A549 (cell line): ENCODE data around the gene CLEC2B. TPM values are rescaled to one million over a fixed set of nuclear protein-coding genes. Genes with fewer than 3 reads are reported as not detected.

Experiments used
- ATAC-seq, 2 experiments: fragments of 200-7000 bp in 1 of 2; fragments of >200 bp in 1 of 2; cut with Nextera tagmentation in 1 of 2; cut with Tn5 transposase in 1 of 2; 3 replicates each; pipeline versions ENCODE4 v1.8.0 to v1.9.1; 2018 to 2020; ENCODE audit warnings: mild to moderate bottlenecking in 1 of 2, moderate library complexity in 1 of 2
- CTCF ChIA-PET: fragments of 300-600 bp; sonication (Branson Sonifier 250); formaldehyde crosslinking; extraction: SDS; loops from one replicate; lab custom pipeline; 2021; ENCODE audit warnings: antibody characterized with exemption, inconsistent platforms; lab: Yijun Ruan, JAX
- POLR2A ChIA-PET: fragments of 350-600 bp; formaldehyde crosslinking; extraction: SDS; loops from one replicate; lab custom pipeline; 2021; ENCODE audit warnings: antibody characterized with exemption, inconsistent platforms; lab: Yijun Ruan, JAX
- DNase-seq, 2 experiments: peaks; one replicate each; pipeline versions ENCODE4 v3.0.0 to v3.0.0-alpha.2; 2011 to 2016; ENCODE audit warnings: low read depth in 1 of 2, low spot score in 1 of 2
- FAIRE-seq: peaks from 2 replicates; lab custom pipeline; 2011; peaks lifted over from hg19 to GRCh38; lab: Jason Lieb, UNC
- H3K27ac ChIP-seq, 2 experiments: fragments of >200 bp; sonication (Bioruptor Twin); formaldehyde crosslinking; 3 replicates each; pipeline ENCODE4 v1.5.1; 2016 to 2017
- H3K4me1 ChIP-seq: fragments of >200 bp; sonication (Bioruptor Twin); formaldehyde crosslinking; 3 replicates; pipeline ENCODE4 v1.6.1; 2016
- H3K4me2 ChIP-seq: fragments of >200 bp; sonication (Bioruptor Twin); formaldehyde crosslinking; 3 replicates; pipeline ENCODE4 v1.6.1; 2016
- H3K4me3 ChIP-seq: fragments of >200 bp; sonication (Bioruptor Twin); formaldehyde crosslinking; 3 replicates; pipeline ENCODE4 v1.5.1; 2016
- H3K9me3 ChIP-seq: fragments of >200 bp; sonication (Bioruptor Twin); formaldehyde crosslinking; 3 replicates; pipeline ENCODE4 v1.6.1; 2016
- ATOH8 ChIP-seq: fragments of 250-450 bp; sonication (Bioruptor Pico); IDR thresholded peaks from 2 replicates; pipeline ENCODE4 v1.5.0; 2020; ENCODE audit warnings: low read depth, mild to moderate bottlenecking, moderate library complexity
- BCL3 ChIP-seq: fragments of >200 bp; sonication (Bioruptor Twin); formaldehyde crosslinking; IDR thresholded peaks from 3 replicates; pipeline ENCODE4 v1.6.1; 2016
- BHLHE40 ChIP-seq: IDR thresholded peaks from 2 replicates; pipeline ENCODE4 v1.6.1; 2012; ENCODE audit warnings: low read depth, low read length, inconsistent platforms
- CEBPB ChIP-seq, 2 experiments: fragments of >200 bp in 1 of 2; sonication (Bioruptor Twin) in 1 of 2; formaldehyde crosslinking in 1 of 2; IDR thresholded peaks; 2 replicates each; pipeline ENCODE4 v1.6.1; 2012 to 2016
- CHD2 ChIP-seq: fragments of 150-350 bp; IDR thresholded peaks from 2 replicates; pipeline ENCODE4 v1.6.1; 2014; ENCODE audit warnings: low read length; ENCODE audit not compliant: partially characterized antibody
- EHMT2 ChIP-seq: fragments of 200-600 bp; sonication (generic); IDR thresholded peaks from 2 replicates; pipeline ENCODE4 v1.6.1; 2016; ENCODE audit warnings: antibody characterized with exemption, low read depth, mild to moderate bottlenecking, moderate library complexity
- EP300 ChIP-seq, 2 experiments: fragments of >200 bp; sonication (Bioruptor Twin); formaldehyde crosslinking; IDR thresholded peaks; 2 replicates in 1 of 2; 3 replicates in 1 of 2; pipeline ENCODE4 v1.6.1; 2016 to 2017
- ESRRA ChIP-seq: fragments of 150-350 bp; IDR thresholded peaks from 2 replicates; pipeline ENCODE4 v1.6.1; 2014; ENCODE audit warnings: mild to moderate bottlenecking, low read length, borderline replicate concordance
- FOSB ChIP-seq: fragments of 250-450 bp; sonication (Bioruptor Pico); IDR thresholded peaks from 2 replicates; pipeline ENCODE4 v1.5.0; 2020; ENCODE audit warnings: mild to moderate bottlenecking, moderate library complexity
- FOSL2 ChIP-seq, 2 experiments: fragments of 450-650 bp in 1 of 2; fragments of >200 bp in 1 of 2; sonication (Bioruptor Twin) in 1 of 2; formaldehyde crosslinking; IDR thresholded peaks; 2 replicates each; pipeline versions ENCODE4 v1.5.0 to v1.6.1; 2016 to 2020; ENCODE audit warnings: mild to moderate bottlenecking in 1 of 2, moderate library complexity in 1 of 2
- HOXB13 ChIP-seq: fragments of 250-450 bp; sonication (Bioruptor Pico); IDR thresholded peaks from 2 replicates; pipeline ENCODE4 v1.5.0; 2020; ENCODE audit warnings: low read depth, mild to moderate bottlenecking, moderate library complexity
- JUNB ChIP-seq: fragments of >200 bp; sonication (Bioruptor Twin); formaldehyde crosslinking; IDR thresholded peaks from 2 replicates; pipeline ENCODE4 v1.6.1; 2016
- KDM1A ChIP-seq: fragments of 200-600 bp; sonication (generic); IDR thresholded peaks from 2 replicates; pipeline ENCODE4 v1.6.1; 2016; ENCODE audit warnings: low read depth, mild to moderate bottlenecking
- MAX ChIP-seq: IDR thresholded peaks from 2 replicates; pipeline ENCODE4 v1.6.1; 2012
- MAZ ChIP-seq: fragments of 150-350 bp; IDR thresholded peaks from 2 replicates; pipeline ENCODE4 v1.6.1; 2014; ENCODE audit warnings: antibody characterized with exemption, low read depth, low read length, borderline replicate concordance
- NR3C1 ChIP-seq: fragments of >200 bp; sonication (Bioruptor Twin); formaldehyde crosslinking; IDR thresholded peaks from 3 replicates; pipeline ENCODE4 v1.6.1; 2017
- PBX3 ChIP-seq: IDR thresholded peaks from 2 replicates; pipeline ENCODE4 v1.6.1; 2012
- PHF8 ChIP-seq: fragments of 200-600 bp; sonication (generic); IDR thresholded peaks from 2 replicates; pipeline ENCODE4 v1.6.1; 2016; ENCODE audit warnings: low read depth, mild to moderate bottlenecking, antibody characterized with exemption, moderate library complexity, borderline replicate concordance
- SMC3 ChIP-seq: fragments of >200 bp; sonication (Bioruptor Twin); formaldehyde crosslinking; IDR thresholded peaks from 3 replicates; pipeline ENCODE4 v1.6.1; 2018; ENCODE audit warnings: inconsistent platforms
- SREBF2 ChIP-seq: fragments of 450-650 bp; IDR thresholded peaks from 2 replicates; pipeline ENCODE4 v1.6.1; 2014; ENCODE audit warnings: mild to moderate bottlenecking, moderate library complexity
- ZFP36 ChIP-seq: fragments of 450-650 bp; IDR thresholded peaks from 2 replicates; pipeline ENCODE4 v1.6.1; 2014; ENCODE audit warnings: borderline replicate concordance; ENCODE audit not compliant: partially characterized antibody
- ZNF302 ChIP-seq: fragments of 250-450 bp; sonication (Bioruptor Pico); IDR thresholded peaks from 2 replicates; pipeline ENCODE4 v1.9.0; 2021; ENCODE audit warnings: inconsistent platforms, mild to moderate bottlenecking, moderate library complexity
- WGBS: methylation state at CpG from one replicate; pipeline ENCODE4 v1.1.6; 2017; ENCODE audit errors: missing lambda C conversion rate; 5-methylcytosine and 5-hydroxymethylcytosine counted together
- polyA minus RNA-seq: library from RNA; depleted of rRNA, polyadenylated mRNA; stranded (reverse); fragments of >200 nt; gene quantifications from 2 replicates; pipeline ENCODE4 v1.2.3, GENCODE V29; 2011; rRNA and poly(A)+ RNA removed
- polyA plus RNA-seq, 4 experiments: library from polyadenylated mRNA; depleted of rRNA in 3 of 4; stranded (reverse); fragments of >200 nt; fragmentation: RNase III in 1 of 4; extraction: RNeasy Plus Mini Kit Qiagen cat#74134 plus additional on column Dnase treatment in 1 of 4; gene quantifications; 2 replicates in 3 of 4; 3 replicates in 1 of 4; pipeline ENCODE4 v1.2.3, GENCODE V29; 2011 to 2017
- TF ChIP-seq, protein P1 (sequence below): fragments of >200 bp; sonication (Bioruptor Twin); formaldehyde crosslinking; IDR thresholded peaks from 3 replicates; pipeline ENCODE4 v1.5.1; 2016

CLEC2B gene
- polyA plus RNA-seq (2011; rRNA removed) (2.1 and 2.2 TPM in 2 replicates), polyA plus RNA-seq (2017; fragmentation: RNase III; extraction: RNeasy Plus Mini Kit Qiagen cat#74134 plus additional on column Dnase treatment) (0.17 to 0.55 TPM (median 0.30 TPM) in 3 replicates), polyA minus RNA-seq (0.39 and 0.45 TPM in 2 replicates)
- 0.10 and 0.12 TPM in 2 replicates for polyA plus RNA-seq (2012; cell fraction: cytosol; rRNA removed)
- polyA plus RNA-seq (2012; cell fraction: nucleus; rRNA removed) = 0.11 and 0.29 TPM in 2 replicates

GRCh38 chr12:9869307-9870161 lies at the start of gene CLEC2B:
CLEC2B (minus strand) TSS chr12:9869354.
- peak within 1 kb of the TSS; percentile 39 for H3K4me3 ChIP-seq
- POLR2A ChIA-PET = no interaction called here
- peak within 1 kb of the TSS; percentile 43 for H3K27ac ChIP-seq
- ATAC-seq (peak in 1 of 2 experiments; percentile 69; a peak in 3 of 6 replicates), DNase-seq (peak in 1 of 2 experiments; percentile 42), FAIRE-seq (no peak)
- WGBS = 8% methylated on average over 11 of the region's 11 CpGs
- H3K9me3 ChIP-seq = no peaks in the 10 kb centered on the region
- H3K4me1 ChIP-seq = no peaks in the 10 kb centered on the region
- peak within 1 kb of the TSS; percentile 76 for H3K4me2 ChIP-seq
- CTCF ChIA-PET = no interaction called here
- TF ChIP-seq ZFP36 (peak; percentile 10), JUNB (no peak), FOSL2 (IDR thresholded peaks at IDR 0.05) (no peak), FOSL2 (CRISPR knock-in tag; IDR thresholded peaks at IDR 0.05) (peak; percentile 51; the same call in 1 of the 2 replicates)

GRCh38 chr12:9911708-9912107 lies 42.6 kb upstream of the CLEC2B start:
- FAIRE-seq = no peak
- Histone ChIP-seq H3K9me3 (peaks cover 27% of the 10 kb centered on the region; the same call in 2 of the 3 replicates), H3K4me2 (no peak overlapping the region), H3K4me1 (no peaks in the 10 kb centered on the region), H3K4me3 (no peak overlapping the region), H3K27ac (no peak overlapping the region)
- ChIA-PET CTCF (interaction anchor here (1.0 kb wide), 1 partner anchor 14 kb away, joined by 3 read pairs; no protein-coding TSS in a partner anchor), POLR2A (no interaction called here)
- TF ChIP-seq, protein P1, sequence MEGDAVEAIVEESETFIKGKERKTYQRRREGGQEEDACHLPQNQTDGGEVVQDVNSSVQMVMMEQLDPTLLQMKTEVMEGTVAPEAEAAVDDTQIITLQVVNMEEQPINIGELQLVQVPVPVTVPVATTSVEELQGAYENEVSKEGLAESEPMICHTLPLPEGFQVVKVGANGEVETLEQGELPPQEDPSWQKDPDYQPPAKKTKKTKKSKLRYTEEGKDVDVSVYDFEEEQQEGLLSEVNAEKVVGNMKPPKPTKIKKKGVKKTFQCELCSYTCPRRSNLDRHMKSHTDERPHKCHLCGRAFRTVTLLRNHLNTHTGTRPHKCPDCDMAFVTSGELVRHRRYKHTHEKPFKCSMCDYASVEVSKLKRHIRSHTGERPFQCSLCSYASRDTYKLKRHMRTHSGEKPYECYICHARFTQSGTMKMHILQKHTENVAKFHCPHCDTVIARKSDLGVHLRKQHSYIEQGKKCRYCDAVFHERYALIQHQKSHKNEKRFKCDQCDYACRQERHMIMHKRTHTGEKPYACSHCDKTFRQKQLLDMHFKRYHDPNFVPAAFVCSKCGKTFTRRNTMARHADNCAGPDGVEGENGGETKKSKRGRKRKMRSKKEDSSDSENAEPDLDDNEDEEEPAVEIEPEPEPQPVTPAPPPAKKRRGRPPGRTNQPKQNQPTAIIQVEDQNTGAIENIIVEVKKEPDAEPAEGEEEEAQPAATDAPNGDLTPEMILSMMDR = no peak
- TF ChIP-seq ESRRA (no peak), SMC3 (no peak), MAX (no peak), JUNB (no peak), PBX3 (no peak), PHF8 (no peak), FOSL2 (IDR thresholded peaks at IDR 0.05) (no peak), FOSL2 (CRISPR knock-in tag; IDR thresholded peaks at IDR 0.05) (no peak), HOXB13 (CRISPR knock-in tag) (no peak), ZNF302 (CRISPR knock-in tag) (no peak)
- no peak for ATAC-seq
- DNase-seq = no peak

GRCh38 chr12:9910716-9911421 lies 41.7 kb upstream of the CLEC2B start:
- POLR2A ChIA-PET = no interaction called here
- ATAC-seq = no peak
- Histone ChIP-seq H3K4me2 (no peak overlapping the region), H3K4me3 (no peak overlapping the region), H3K27ac (no peak overlapping the region), H3K4me1 (no peaks in the 10 kb centered on the region), H3K9me3 (peaks cover 27% of the 10 kb centered on the region; the same call in 2 of the 3 replicates)
- WGBS = 20% methylated on average over 7 of the region's 7 CpGs
- FAIRE-seq = no peak
- DNase-seq = peak in 1 of 2 experiments; percentile 12
- CTCF ChIA-PET = no interaction called here
- no peak for TF ChIP-seq MAZ
- no peak for TF ChIP-seq SREBF2
- TF ChIP-seq PBX3 = no peak
- no peak for TF ChIP-seq BHLHE40
- no peak for TF ChIP-seq HOXB13 (CRISPR knock-in tag)
- TF ChIP-seq ZNF302 (CRISPR knock-in tag) = no peak
- no peak for TF ChIP-seq KDM1A
- TF ChIP-seq EP300 (IDR thresholded peaks at IDR 0.05) = no peak
- no peak for TF ChIP-seq NR3C1
- no peak for TF ChIP-seq EHMT2
- TF ChIP-seq ATOH8 (CRISPR knock-in tag) = no peak
- no peak for TF ChIP-seq CHD2
- TF ChIP-seq FOSB (CRISPR knock-in tag) = no peak
- TF ChIP-seq BCL3 = no peak
- TF ChIP-seq CEBPB (IDR thresholded peaks at IDR 0.05) = no peak
